Measurements from ENCODE around the gene TREML1.
"Not testable (repeated sequence)": the region's sequence is repeated elsewhere in the genome, so short reads cannot be mapped to it uniquely, and the experiment has no call there.

The TREML1 gene

GRCh38 chr6:41136911-41137310 is 17.2 kb downstream of the TREML1 start:
- DNase-seq: no peak

GRCh38 chr6:41135062-41135832 is 18.9 kb downstream of the TREML1 start:
- no peak for DNase-seq

- no peak for DNase-seq
Measured at GRCh38 chr6:41132254-41132653, 21.9 kb downstream of the TREML1 start.

- no peak for DNase-seq
Measured at GRCh38 chr6:41125282-41125681, 28.9 kb downstream of the TREML1 start.

- DNase-seq: no peak
Measured at GRCh38 chr6:41122918-41123317, 31.2 kb downstream of the TREML1 start.

GRCh38 chr6:41122373-41122772 is 31.8 kb downstream of the TREML1 start:
- DNase-seq: no peak

- no peak for DNase-seq
Measured at GRCh38 chr6:41120058-41120457, 34.1 kb downstream of the TREML1 start.

- DNase-seq: no peak
Measured at GRCh38 chr6:41119508-41119907, 34.6 kb downstream of the TREML1 start.

- not testable (repeated sequence) for DNase-seq
Measured at GRCh38 chr6:41115027-41115426, 39.1 kb downstream of the TREML1 start.

GRCh38 chr6:41111017-41111416 is 43.1 kb downstream of the TREML1 start:
- DNase-seq: no peak

- no peak for DNase-seq
Measured at GRCh38 chr6:41103847-41104246, 50.3 kb downstream of the TREML1 start.

GRCh38 chr6:41100871-41101287 is 53.3 kb downstream of the TREML1 start:
- no peak for DNase-seq
